ENCODE results near the gene DDX3X. TPM values are rescaled to one million over a fixed set of nuclear protein-coding genes. Genes with fewer than 3 reads are reported as not detected.
A peak's percentile ranks its signal among the peaks of the same experiment; 100 is the strongest.

The DDX3X gene
- total and polyA plus RNA-seq, 2 of the 13 experiments (the other 11 are each of a cell fraction or from before 2014, with no cell fraction given) = 53.5 to 239 TPM

GRCh38 chrX:41344053-41344452, 10.1 kb downstream of the DDX3X start:
- no peak overlapping the region for H3K27ac ChIP-seq (ENCODE audit: extremely low read length, insufficient read depth, low read length)
- H3K4me3 ChIP-seq (replicated peaks in 1 of 3; ENCODE audit: insufficient read depth in 1 of 3, low read depth in 2 of 3, low read length in 3 of 3) = no peak overlapping the region
- TF ChIP-seq NFE2L1 (CRISPR knock-in tag; IDR thresholded peaks at IDR 0.05; ENCODE audit: borderline replicate concordance) (no peak), RBM22 (optimal IDR thresholded peaks at IDR 0.05; ENCODE audit: low read length) (peak; percentile 9)
- no peaks in the 10 kb centered on the region for H3K27me3 ChIP-seq (ENCODE audit: control insufficient read depth in 1 of 2, insufficient read depth in 2 of 2, low read length in 2 of 2)
- WGBS (ENCODE audit: low lambda C conversion rate) = 97% methylated on average over 9 of the region's 9 CpGs
- POLR2A ChIA-PET = no interaction called here
- in situ Hi-C loops (cut with HindIII; ENCODE audit: extremely low pct_ligation_motif_present, low pct_unique_long_range_greater_than_20kb) (no loop called here), intact Hi-C loops (cut with micrococcal nuclease; ENCODE audit: unreplicated experiment) (no loop called here)
- DNase-seq (ENCODE audit: low spot score) (no peak), FAIRE-seq (no peak), ATAC-seq (no peak)
- no peak overlapping the region for H2AFZ ChIP-seq (ENCODE audit: low read length)
- peaks cover 28% of the 10 kb centered on the region for H3K79me2 ChIP-seq (ENCODE audit: insufficient read depth, low read length)
- no peak overlapping the region for H3K9ac ChIP-seq (ENCODE audit: insufficient read depth, low read depth, low read length)
- H4K20me1 ChIP-seq (ENCODE audit: insufficient read depth, low read length) = peaks cover 44% of the 10 kb centered on the region
- CTCF ChIA-PET (ENCODE audit: low intra/inter-chr PET ratio, low total read pairs) = no interaction called here
- H3K36me3 ChIP-seq (replicated peaks in 1 of 2; ENCODE audit: control insufficient read depth in 1 of 2, insufficient read depth in 2 of 2, low read length in 2 of 2) = peaks cover 11 to 63% of the 10 kb centered on the region in 2 experiments; a peak in 3 of 5 replicates
- H3K4me2 ChIP-seq (ENCODE audit: low read depth, low read length) = no peak overlapping the region
- BruUV-seq (replicated peaks) = no TSS peak
- peaks cover 4% of the 10 kb centered on the region for H3K4me1 ChIP-seq (ENCODE audit: insufficient read depth, low read length)
- H3K9me3 ChIP-seq (ENCODE audit: low read length) = no peaks in the 10 kb centered on the region

GRCh38 chrX:41347186-41347585, 13.2 kb downstream of the DDX3X start:
- ChIA-PET CTCF (ENCODE audit: low intra/inter-chr PET ratio, low total read pairs) (no interaction called here), POLR2A (interaction anchor here (0.7 to 1.8 kb wide), 3 partner anchors 10 to 13 kb away, joined by 3 to 4 read pairs (median 4); partner anchors contain the start of gene DDX3X)
- FAIRE-seq (no peak), ATAC-seq (no peak), DNase-seq (ENCODE audit: low spot score) (no peak)
- Histone ChIP-seq H2AFZ (ENCODE audit: low read length) (no peak overlapping the region), H3K4me3 (replicated peaks in 1 of 3; ENCODE audit: insufficient read depth in 1 of 3, low read depth in 2 of 3, low read length in 3 of 3) (no peak overlapping the region), H3K4me1 (ENCODE audit: insufficient read depth, low read length) (no peaks in the 10 kb centered on the region), H3K27ac (ENCODE audit: extremely low read length, insufficient read depth, low read length) (no peak overlapping the region), H3K36me3 (replicated peaks in 1 of 2; ENCODE audit: control insufficient read depth in 1 of 2, insufficient read depth in 2 of 2, low read length in 2 of 2) (peaks cover 9 to 43% of the 10 kb centered on the region in 2 experiments; a peak in 3 of 5 replicates), H3K4me2 (ENCODE audit: low read depth, low read length) (no peak overlapping the region), H3K9ac (ENCODE audit: insufficient read depth, low read depth, low read length) (no peak overlapping the region), H3K9me3 (ENCODE audit: low read length) (no peaks in the 10 kb centered on the region), H4K20me1 (ENCODE audit: insufficient read depth, low read length) (peaks cover 21% of the 10 kb centered on the region), H3K27me3 (ENCODE audit: control insufficient read depth in 1 of 2, insufficient read depth in 2 of 2, low read length in 2 of 2) (no peaks in the 10 kb centered on the region), H3K79me2 (ENCODE audit: insufficient read depth, low read length) (peaks cover 2% of the 10 kb centered on the region)
- no TSS peak for BruUV-seq (replicated peaks)
- 100% methylated on average over 8 of the region's 8 CpGs for WGBS (ENCODE audit: low lambda C conversion rate)
- in situ Hi-C loops (cut with HindIII; ENCODE audit: extremely low pct_ligation_motif_present, low pct_unique_long_range_greater_than_20kb) (no loop called here), intact Hi-C loops (cut with micrococcal nuclease; ENCODE audit: unreplicated experiment) (no loop called here)
- TF ChIP-seq RBFOX2 (IDR thresholded peaks at IDR 0.05; ENCODE audit: low read depth, low read length) (peak; percentile 36; the same call in 1 of the 2 replicates), IRF1 (CRISPR knock-in tag; IDR thresholded peaks at IDR 0.05; ENCODE audit: low read depth) (no peak)

All from HepG2 (cell line).